ENCODE results near the gene CACNA1B.

The CACNA1B gene

DNA sequence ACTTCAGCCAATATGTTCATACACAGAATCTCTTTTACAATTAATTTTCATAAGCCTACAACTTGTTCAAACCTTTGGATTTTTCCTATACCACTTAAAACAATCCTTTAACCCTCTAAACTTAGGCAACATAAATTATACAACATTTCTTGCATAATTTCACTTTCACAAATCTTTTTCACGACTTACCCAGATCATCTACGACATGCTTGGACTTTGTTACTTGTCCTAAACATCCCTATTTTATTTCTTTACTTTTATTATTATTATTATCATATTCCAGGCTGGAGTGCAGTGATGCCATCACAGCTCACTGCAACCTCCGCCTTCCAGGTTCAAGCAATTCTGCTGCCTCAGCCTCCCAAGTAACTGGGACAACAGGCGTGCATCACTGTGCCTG lies 68.0 kb downstream of the CACNA1B start:
- no peak for DNase-seq (ENCODE audit: low read depth)
- TF ChIP-seq, protein P1, sequence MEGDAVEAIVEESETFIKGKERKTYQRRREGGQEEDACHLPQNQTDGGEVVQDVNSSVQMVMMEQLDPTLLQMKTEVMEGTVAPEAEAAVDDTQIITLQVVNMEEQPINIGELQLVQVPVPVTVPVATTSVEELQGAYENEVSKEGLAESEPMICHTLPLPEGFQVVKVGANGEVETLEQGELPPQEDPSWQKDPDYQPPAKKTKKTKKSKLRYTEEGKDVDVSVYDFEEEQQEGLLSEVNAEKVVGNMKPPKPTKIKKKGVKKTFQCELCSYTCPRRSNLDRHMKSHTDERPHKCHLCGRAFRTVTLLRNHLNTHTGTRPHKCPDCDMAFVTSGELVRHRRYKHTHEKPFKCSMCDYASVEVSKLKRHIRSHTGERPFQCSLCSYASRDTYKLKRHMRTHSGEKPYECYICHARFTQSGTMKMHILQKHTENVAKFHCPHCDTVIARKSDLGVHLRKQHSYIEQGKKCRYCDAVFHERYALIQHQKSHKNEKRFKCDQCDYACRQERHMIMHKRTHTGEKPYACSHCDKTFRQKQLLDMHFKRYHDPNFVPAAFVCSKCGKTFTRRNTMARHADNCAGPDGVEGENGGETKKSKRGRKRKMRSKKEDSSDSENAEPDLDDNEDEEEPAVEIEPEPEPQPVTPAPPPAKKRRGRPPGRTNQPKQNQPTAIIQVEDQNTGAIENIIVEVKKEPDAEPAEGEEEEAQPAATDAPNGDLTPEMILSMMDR (conservative IDR thresholded peaks at IDR 0.05; ENCODE audit: low read length) = no peak
- H3K4me3 ChIP-seq (ENCODE audit: low read length) = no peak overlapping the region

GRCh38 chr9:137946993-137947392 lies 69.4 kb downstream of the CACNA1B start:
- no peak for DNase-seq (ENCODE audit: low read depth)
- TF ChIP-seq, protein P1 (conservative IDR thresholded peaks at IDR 0.05; ENCODE audit: low read length) = no peak
- H3K4me3 ChIP-seq (ENCODE audit: low read length) = no peak overlapping the region

- TF ChIP-seq, protein P1 (conservative IDR thresholded peaks at IDR 0.05; ENCODE audit: low read length) = no peak
- no peak for DNase-seq (ENCODE audit: low read depth)
- no peak overlapping the region for H3K4me3 ChIP-seq (ENCODE audit: low read length)
These were observed 71.1 kb downstream of the CACNA1B start for GRCh38 chr9:137948642-137949041.

DNA sequence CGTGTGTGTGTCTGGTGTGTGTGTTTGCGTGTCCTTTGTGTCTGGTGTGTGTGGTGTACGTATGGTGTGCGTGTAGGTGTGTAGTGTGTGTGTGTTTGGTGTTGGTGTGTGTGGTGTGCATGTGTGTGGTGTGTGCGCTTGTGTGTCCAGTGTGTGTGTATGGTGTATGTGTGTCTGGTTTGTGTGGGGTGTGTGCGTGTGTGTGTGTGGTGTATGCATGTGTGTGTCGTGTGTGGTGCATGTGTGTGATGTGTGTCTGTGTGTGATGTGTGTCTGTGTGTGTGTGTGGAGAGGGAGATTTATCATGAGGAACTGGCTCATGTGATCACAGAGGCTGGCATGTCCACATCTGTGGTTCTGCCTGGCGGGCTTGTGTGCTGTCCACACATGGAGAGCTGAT lies 71.7 kb downstream of the CACNA1B start:
- DNase-seq (ENCODE audit: low read depth) = no peak
- TF ChIP-seq, protein P1 (conservative IDR thresholded peaks at IDR 0.05; ENCODE audit: low read length) = no peak
- no peak overlapping the region for H3K4me3 ChIP-seq (ENCODE audit: low read length)

DNA sequence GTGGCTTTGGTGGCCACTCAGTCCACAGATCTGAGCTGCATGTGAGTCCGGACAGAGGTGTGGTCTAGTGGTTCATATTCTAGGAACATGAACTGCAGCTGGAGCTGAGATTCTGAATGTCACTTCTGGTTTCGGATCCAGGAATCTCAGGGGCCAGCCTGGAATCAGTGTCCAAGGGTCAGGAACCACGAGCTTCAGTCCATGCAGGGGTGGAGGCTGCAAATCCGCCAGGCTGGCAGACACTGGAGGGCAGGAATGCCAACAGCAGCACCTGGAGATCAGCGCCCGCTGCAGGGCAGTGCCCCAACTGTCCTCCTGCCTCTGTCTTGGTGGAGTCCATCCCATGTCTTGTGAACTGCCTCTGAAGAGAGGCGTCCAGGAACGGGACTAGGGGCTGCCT lies 73.5 kb downstream of the CACNA1B start:
- TF ChIP-seq, protein P1 (conservative IDR thresholded peaks at IDR 0.05; ENCODE audit: low read length) = no peak
- no peak overlapping the region for H3K4me3 ChIP-seq (ENCODE audit: low read length)
- no peak for DNase-seq (ENCODE audit: low read depth)

- H3K4me3 ChIP-seq (ENCODE audit: low read length) = no peak overlapping the region
- no peak for DNase-seq (ENCODE audit: low read depth)
- TF ChIP-seq, protein P1 (conservative IDR thresholded peaks at IDR 0.05; ENCODE audit: low read length) = no peak
These were observed 74.3 kb downstream of the CACNA1B start for GRCh38 chr9:137951597-137952490.

All from AG10803 (cell line).